GM04504 (cell line): ENCODE data around the gene TEAD4.
"Not testable (repeated sequence)": the region's sequence is repeated elsewhere in the genome, so short reads cannot be mapped to it uniquely, and the experiment has no call there.

Experiments
- DNase-seq: peaks from one replicate; pipeline ENCODE4 v3.0.0-alpha.2; 2012; ENCODE audit warnings: low read depth

TEAD4 gene

DNA sequence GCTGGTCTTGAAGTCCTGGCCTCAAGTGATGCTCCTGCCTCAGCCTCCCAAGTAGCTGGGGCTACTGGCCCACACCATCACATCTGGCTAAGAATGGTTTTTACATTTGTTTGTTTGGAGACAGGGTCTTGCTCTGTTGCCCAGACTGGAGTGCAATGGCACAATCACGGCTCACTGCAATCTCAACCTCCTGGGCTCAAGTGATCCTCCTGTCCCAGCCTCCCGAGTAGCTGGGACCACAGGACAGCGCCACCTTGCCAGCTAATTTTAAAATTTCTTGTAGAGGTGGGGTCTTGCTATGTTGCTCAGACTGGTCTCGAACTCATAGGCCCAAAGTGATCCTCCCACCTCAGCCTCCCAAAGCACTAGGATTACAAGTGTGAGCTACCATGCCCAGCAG is 89.3 kb downstream of the TEAD4 start:
- no peak for DNase-seq

DNA sequence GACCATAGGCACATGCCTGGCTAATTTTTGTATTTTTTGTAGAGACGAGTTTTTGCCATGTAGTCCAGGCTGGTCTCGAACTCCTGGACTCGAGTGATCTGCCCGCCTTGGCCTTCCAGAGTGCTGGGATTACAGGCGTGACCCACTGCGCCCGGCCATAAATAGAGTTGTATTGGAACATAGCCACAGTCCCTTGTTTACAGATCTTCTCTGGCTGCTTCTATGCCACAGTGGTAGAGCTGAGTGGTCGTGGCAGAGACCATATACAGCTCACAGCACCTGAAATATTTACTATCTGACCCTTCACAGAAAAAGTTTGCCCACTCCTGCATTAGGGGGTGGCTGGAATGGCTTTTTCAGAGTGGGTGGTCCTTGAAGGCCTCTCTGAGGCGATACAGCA is 90.0 kb downstream of the TEAD4 start:
- no peak for DNase-seq

GRCh38 chr12:3049611-3050249 is 90.5 kb downstream of the TEAD4 start:
- no peak for DNase-seq

GRCh38 chr12:3054374-3054773 is 95.2 kb downstream of the TEAD4 start:
- DNase-seq, result no peak

- no peak for DNase-seq
These were observed 96.0 kb downstream of the TEAD4 start for GRCh38 chr12:3055026-3055703.

DNA sequence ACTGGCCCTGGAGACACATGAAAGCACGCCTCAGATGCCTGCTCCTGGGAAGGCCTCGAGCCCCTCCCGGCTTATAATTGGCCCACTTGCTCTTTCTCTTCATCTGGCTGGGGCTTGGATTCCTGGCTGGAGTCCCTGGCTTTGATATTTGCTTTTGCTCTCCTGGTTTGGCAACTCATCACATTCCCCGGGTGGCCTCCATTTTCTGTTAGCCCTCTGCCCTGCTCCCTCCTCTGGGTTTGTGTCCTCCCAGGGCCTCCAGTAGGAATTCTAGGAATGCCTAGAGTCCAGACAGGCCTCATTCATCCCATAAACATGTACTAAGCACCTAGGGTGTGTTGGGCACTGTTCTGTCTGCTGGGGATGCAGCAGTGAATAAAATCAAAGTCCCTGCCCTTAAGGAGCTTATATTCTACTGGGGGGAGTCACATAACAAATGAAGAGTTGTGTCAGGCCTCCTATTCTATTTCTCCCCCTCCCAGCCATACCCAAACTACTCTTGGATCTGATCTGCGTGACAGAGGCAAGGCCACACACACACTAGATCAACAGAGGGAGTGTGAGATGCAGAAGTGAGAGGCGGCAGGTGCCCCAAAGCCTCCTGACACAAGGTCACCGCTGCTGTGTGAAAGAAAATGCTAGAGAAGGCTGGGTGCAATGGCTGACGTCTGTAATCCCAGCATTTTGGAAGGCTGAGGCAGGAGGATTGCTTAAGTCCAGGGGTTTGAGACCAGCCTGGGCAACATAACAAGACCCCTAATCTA is 96.7 kb downstream of the TEAD4 start:
- DNase-seq, result no peak

DNA sequence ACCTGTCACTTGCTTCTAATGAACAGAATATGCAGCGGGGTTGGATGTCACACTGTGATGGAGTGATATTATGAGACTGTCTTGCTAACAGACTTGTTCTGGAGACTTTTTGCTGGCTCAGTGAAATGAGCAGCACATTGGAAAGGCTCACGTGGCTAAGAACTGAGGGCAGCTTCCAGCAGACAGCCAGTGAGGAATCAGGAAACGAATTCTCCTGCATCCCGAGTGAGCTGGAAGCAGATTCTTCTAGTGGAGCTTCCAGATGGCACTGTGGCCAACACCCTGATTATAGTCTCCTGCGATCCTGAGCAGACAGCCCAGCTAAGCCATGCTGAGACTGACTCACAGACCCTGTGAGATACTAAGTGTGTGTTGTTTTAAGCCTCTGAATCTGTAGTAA is 101.9 kb downstream of the TEAD4 start:
- peak; percentile 51 for DNase-seq

DNA sequence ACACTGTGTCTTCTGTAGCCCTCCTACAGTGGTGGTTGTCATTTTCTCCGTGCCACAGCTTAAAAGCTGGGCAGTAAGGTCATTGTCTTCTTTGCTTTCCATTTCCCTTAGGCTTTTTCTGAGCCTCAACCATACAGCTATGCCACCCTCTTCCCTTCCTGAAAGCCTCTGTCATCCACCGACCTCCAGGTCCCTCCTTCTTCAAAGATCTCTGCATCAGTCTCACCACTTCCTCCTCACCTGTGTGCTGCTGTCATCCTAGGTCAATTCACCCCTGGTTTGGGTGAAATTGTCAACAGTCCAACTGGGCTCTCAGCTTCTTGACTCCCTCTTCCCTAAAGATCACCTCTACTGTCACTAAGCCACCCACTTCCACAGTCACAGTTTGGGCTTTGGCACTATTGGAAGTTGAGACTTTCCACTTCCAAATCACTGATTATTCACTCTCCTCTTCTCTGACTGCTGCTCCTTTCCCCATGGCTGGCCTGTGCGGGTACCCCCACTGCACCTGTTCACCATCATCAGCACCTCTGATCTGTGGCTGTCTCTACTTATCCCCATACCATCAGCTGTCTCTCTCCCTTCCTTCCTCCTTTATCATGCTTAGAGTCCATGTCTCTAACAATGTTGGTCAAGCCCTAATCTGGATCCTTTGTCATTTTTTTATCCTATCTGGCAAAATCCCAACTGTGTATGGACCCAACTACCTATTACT is 102.5 kb downstream of the TEAD4 start:
- DNase-seq, result no peak

- no peak for DNase-seq
These were observed 106.1 kb downstream of the TEAD4 start for GRCh38 chr12:3065300-3065699.

GRCh38 chr12:3065846-3066245 is 106.6 kb downstream of the TEAD4 start:
- not testable (repeated sequence) for DNase-seq

DNA sequence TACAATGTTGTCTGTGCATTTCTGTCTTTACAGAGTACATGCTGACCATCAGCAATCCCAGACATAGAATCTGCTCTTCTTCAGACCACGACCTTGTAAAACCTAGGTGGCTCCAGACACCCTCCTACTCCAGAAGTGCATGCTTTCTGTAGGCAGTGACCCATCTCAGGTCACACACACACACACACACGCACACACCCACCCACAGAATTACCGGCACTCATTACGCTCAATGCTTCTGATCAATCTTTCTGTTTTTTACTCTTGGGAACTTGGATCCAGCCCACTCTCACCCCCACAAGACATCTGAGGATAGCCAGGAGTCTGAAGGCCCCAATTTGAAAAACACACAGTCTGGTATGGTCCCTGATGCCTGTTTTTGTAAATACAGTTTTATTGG is 110.5 kb downstream of the TEAD4 start:
- no peak for DNase-seq

- DNase-seq, result no peak
These were observed 111.9 kb downstream of the TEAD4 start for GRCh38 chr12:3071107-3071506.

DNA sequence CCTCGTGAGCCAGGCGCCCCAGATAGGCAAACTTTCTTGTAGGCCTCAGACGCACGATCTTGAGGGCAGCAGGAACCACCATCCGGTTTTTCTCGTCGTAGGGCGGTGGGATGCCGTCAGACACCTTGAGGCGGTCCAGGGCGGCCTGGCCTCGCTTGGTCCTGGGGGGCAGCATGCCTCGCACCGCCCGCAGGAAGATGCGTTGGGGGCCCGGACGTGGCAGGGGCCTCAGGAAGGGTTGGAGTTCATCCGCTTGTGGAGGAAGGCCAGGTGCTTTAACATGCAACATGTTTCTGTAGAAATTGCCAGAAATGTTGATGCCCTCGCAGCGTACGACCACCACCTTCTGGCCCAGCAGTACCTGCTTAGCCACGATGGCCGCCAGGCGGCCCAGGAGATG is 112.5 kb downstream of the TEAD4 start:
- no peak for DNase-seq

- peak; percentile 55 for DNase-seq
These were observed 114.4 kb downstream of the TEAD4 start for GRCh38 chr12:3073438-3074250.

- DNase-seq, result no peak
These were observed 116.1 kb downstream of the TEAD4 start for GRCh38 chr12:3075315-3075714.

GRCh38 chr12:3076730-3077571 is 117.8 kb downstream of the TEAD4 start, which contains the start of gene TSPAN9:
TSS of gene TSPAN9 (plus strand) at chr12:3077379. CDS start at chr12:3201194, 123,815 bp downstream.
- no peak for DNase-seq

- DNase-seq, result no peak
These were observed 118.4 kb downstream of the TEAD4 start for GRCh38 chr12:3077572-3078081.

- DNase-seq, result no peak
These were observed 119.1 kb downstream of the TEAD4 start for GRCh38 chr12:3078086-3078820.

GRCh38 chr12:3081091-3081490 is 121.9 kb downstream of the TEAD4 start:
- DNase-seq, result no peak

DNA sequence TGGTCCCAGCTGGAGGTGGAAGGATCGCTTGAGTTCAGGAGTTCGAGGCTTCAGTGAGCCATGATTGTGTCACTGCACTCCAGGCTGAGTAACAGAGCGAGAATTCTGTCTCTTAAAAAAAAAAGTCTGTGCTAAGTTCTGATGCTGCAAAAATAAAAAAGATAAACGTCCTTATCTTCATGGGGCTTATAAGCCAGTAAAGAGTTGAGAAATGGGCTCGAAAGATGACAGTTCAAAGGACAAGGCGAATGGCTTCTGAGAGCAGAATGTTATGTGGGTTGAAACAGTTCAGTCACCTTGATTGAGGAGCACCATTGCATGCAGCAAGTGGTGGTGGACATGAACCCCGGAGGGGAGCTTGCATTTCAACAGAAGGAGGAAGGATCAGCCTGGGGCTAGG is 122.7 kb downstream of the TEAD4 start:
- no peak for DNase-seq
